ENCODE measurements around the gene DAPK2. TPM values are rescaled to one million over a fixed set of nuclear protein-coding genes. Genes with fewer than 3 reads are reported as not detected.

Gene DAPK2
- total RNA-seq, 1 donor, result 23.5 TPM

DNA sequence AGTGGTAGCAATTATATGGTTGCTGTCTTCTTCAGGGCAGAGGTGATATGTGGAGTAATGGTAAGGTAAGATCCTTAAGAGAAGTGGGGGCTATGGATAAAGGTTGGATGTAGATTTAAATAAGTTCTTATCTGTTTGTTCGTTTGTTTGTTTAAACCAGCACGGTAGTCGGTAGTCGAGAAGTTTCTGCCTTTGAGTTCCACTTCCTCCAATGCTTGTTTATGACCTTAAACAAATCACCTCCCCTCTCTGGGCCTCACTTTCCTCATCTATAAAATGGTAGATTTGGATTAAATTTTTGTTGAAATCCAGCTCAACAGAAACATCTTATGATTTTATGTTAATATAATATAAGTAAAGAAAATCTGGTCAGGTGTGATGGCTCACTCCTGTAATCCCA, 11.8 kb downstream of the DAPK2 start:
- no peaks in the 10 kb centered on the region for H3K9me3 ChIP-seq (ENCODE audit: low read depth, low read length)
- no peaks in the 10 kb centered on the region for H3K4me1 ChIP-seq (ENCODE audit: insufficient read depth, low read length)
- H3K27ac ChIP-seq (ENCODE audit: low read depth, low read length), result no peak overlapping the region
- no peak overlapping the region for H2AFZ ChIP-seq (ENCODE audit: low read length)
- TF ChIP-seq, protein P1, sequence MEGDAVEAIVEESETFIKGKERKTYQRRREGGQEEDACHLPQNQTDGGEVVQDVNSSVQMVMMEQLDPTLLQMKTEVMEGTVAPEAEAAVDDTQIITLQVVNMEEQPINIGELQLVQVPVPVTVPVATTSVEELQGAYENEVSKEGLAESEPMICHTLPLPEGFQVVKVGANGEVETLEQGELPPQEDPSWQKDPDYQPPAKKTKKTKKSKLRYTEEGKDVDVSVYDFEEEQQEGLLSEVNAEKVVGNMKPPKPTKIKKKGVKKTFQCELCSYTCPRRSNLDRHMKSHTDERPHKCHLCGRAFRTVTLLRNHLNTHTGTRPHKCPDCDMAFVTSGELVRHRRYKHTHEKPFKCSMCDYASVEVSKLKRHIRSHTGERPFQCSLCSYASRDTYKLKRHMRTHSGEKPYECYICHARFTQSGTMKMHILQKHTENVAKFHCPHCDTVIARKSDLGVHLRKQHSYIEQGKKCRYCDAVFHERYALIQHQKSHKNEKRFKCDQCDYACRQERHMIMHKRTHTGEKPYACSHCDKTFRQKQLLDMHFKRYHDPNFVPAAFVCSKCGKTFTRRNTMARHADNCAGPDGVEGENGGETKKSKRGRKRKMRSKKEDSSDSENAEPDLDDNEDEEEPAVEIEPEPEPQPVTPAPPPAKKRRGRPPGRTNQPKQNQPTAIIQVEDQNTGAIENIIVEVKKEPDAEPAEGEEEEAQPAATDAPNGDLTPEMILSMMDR (IDR thresholded peaks at IDR 0.05; ENCODE audit: extremely low read depth, low read depth, low read length), result no peak
- no peak for DNase-seq (ENCODE audit: insufficient read length, low spot score, missing footprints)
- no peak overlapping the region for H3K4me3 ChIP-seq (ENCODE audit: insufficient read depth, low read length)
- H3K4me2 ChIP-seq (ENCODE audit: insufficient read depth, low read length), result no peak overlapping the region
- H3K36me3 ChIP-seq (ENCODE audit: insufficient read depth, low read length), result no peaks in the 10 kb centered on the region
- no peaks in the 10 kb centered on the region for H4K20me1 ChIP-seq (ENCODE audit: insufficient read depth, low read length)
- H3K27me3 ChIP-seq (ENCODE audit: insufficient read depth, low read length), result no peaks in the 10 kb centered on the region
- H3K79me2 ChIP-seq (ENCODE audit: insufficient read depth, low read length), result no peaks in the 10 kb centered on the region

DNA sequence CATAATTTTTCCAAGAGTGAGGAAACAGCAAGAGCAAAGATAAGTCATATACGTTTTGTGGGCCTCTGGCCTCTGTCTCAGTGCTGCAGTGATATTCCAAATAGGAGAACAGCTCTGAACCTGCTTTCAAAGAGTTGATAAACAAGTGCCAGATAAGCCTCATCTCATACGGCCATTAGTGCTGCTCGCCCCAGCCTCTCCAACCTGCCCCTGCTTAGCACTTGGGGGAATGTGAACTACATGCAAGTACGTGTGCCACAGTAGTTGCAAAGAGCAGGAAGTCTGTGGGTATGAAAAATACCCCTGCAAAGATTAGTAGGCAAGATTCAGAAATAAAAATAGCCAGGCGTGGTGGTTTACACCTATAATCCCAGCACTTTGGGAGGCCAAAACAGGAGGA, 14.0 kb downstream of the DAPK2 start:
- no peak for DNase-seq (ENCODE audit: insufficient read length, low spot score, missing footprints)
- Histone ChIP-seq H3K4me1 (ENCODE audit: insufficient read depth, low read length) (peaks cover 8% of the 10 kb centered on the region), H3K36me3 (ENCODE audit: insufficient read depth, low read length) (no peaks in the 10 kb centered on the region), H3K4me2 (ENCODE audit: insufficient read depth, low read length) (no peak overlapping the region), H3K27me3 (ENCODE audit: insufficient read depth, low read length) (no peaks in the 10 kb centered on the region), H3K79me2 (ENCODE audit: insufficient read depth, low read length) (no peaks in the 10 kb centered on the region), H3K27ac (ENCODE audit: low read depth, low read length) (no peak overlapping the region), H2AFZ (ENCODE audit: low read length) (no peak overlapping the region), H4K20me1 (ENCODE audit: insufficient read depth, low read length) (no peaks in the 10 kb centered on the region), H3K4me3 (ENCODE audit: insufficient read depth, low read length) (no peak overlapping the region), H3K9me3 (ENCODE audit: low read depth, low read length) (no peaks in the 10 kb centered on the region)
- TF ChIP-seq, protein P1 (IDR thresholded peaks at IDR 0.05; ENCODE audit: extremely low read depth, low read depth, low read length), result no peak

DNA sequence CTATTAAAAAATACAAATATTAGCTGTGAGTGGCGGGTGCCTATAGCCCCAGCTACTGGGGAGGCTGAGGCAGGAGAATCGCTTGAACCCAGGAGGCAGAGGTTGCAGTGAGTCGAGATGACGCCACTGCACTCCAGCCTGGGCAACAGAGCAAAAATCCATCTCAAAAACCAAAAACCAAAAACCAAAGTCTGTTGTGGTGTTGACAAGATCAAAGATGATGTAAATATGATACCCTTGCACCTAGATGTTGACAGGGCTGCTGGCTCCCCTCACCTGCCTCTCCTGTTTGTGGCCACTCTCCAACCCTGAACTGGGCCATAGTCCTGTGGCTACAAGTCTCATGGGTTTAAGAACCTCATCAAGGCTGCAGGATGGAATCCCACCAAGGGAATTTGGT, 16.2 kb downstream of the DAPK2 start:
- Histone ChIP-seq H3K4me1 (ENCODE audit: insufficient read depth, low read length) (peaks cover 11% of the 10 kb centered on the region), H2AFZ (ENCODE audit: low read length) (no peak overlapping the region), H3K27ac (ENCODE audit: low read depth, low read length) (no peak overlapping the region), H3K9me3 (ENCODE audit: low read depth, low read length) (no peaks in the 10 kb centered on the region), H3K27me3 (ENCODE audit: insufficient read depth, low read length) (no peaks in the 10 kb centered on the region), H3K79me2 (ENCODE audit: insufficient read depth, low read length) (no peaks in the 10 kb centered on the region), H3K36me3 (ENCODE audit: insufficient read depth, low read length) (no peaks in the 10 kb centered on the region), H4K20me1 (ENCODE audit: insufficient read depth, low read length) (no peaks in the 10 kb centered on the region), H3K4me3 (ENCODE audit: insufficient read depth, low read length) (no peak overlapping the region), H3K4me2 (ENCODE audit: insufficient read depth, low read length) (no peak overlapping the region)
- no peak for DNase-seq (ENCODE audit: insufficient read length, low spot score, missing footprints)
- TF ChIP-seq, protein P1 (IDR thresholded peaks at IDR 0.05; ENCODE audit: extremely low read depth, low read depth, low read length), result no peak

DNA sequence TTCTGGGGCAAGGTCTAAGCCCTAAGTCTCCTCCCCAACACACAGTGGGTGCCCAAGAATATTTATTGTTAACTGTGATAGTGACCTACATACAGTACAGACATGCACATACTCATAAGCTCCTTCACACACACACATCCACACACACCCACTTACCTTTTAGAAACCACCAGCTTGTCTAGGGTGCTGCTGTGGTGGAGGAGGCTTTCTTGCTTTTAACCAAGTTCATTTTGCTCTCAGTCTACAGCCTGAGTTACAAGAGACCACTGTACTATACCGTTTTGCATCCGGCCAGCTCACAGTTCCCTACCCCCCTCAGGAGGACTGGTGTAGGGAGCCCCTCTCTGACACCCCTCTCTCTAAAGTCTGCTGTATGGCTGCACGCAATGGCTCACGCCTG, 16.7 kb downstream of the DAPK2 start:
- DNase-seq (ENCODE audit: insufficient read length, low spot score, missing footprints), result peak; percentile 45
- H2AFZ ChIP-seq (ENCODE audit: low read length), result no peak overlapping the region
- no peak overlapping the region for H3K4me3 ChIP-seq (ENCODE audit: insufficient read depth, low read length)
- no peaks in the 10 kb centered on the region for H3K9me3 ChIP-seq (ENCODE audit: low read depth, low read length)
- no peaks in the 10 kb centered on the region for H3K79me2 ChIP-seq (ENCODE audit: insufficient read depth, low read length)
- H3K4me2 ChIP-seq (ENCODE audit: insufficient read depth, low read length), result no peak overlapping the region
- TF ChIP-seq, protein P1 (IDR thresholded peaks at IDR 0.05; ENCODE audit: extremely low read depth, low read depth, low read length), result no peak
- H3K4me1 ChIP-seq (ENCODE audit: insufficient read depth, low read length), result peaks cover 11% of the 10 kb centered on the region
- no peaks in the 10 kb centered on the region for H3K27me3 ChIP-seq (ENCODE audit: insufficient read depth, low read length)
- no peaks in the 10 kb centered on the region for H4K20me1 ChIP-seq (ENCODE audit: insufficient read depth, low read length)
- H3K27ac ChIP-seq (ENCODE audit: low read depth, low read length), result no peak overlapping the region
- no peaks in the 10 kb centered on the region for H3K36me3 ChIP-seq (ENCODE audit: insufficient read depth, low read length)
